IMR-90 (cell line): Measurements from ENCODE around the gene CLIC5. TPM values are rescaled to one million over a fixed set of nuclear protein-coding genes. Genes with fewer than 3 reads are reported as not detected.

Experiments
- ATAC-seq: fragments of 200-7000 bp; cut with Tn5 transposase; 2 replicates; pipeline ENCODE4 v1.9.1; 2020; ENCODE audit warnings: low read depth, mild to moderate bottlenecking, moderate library complexity
- BruUV-seq: library from RNA; stranded (reverse); fragments of 400-500 nt; replicated peaks from 2 replicates; lab custom pipeline; 2021; lab: Mats Ljungman, UMichigan
- CTCF ChIA-PET: fragments of 300-600 bp; formaldehyde crosslinking; extraction: SDS; loops from one replicate; lab custom pipeline; 2021; ENCODE audit warnings: antibody characterized with exemption; lab: Yijun Ruan, JAX
- POLR2A ChIA-PET: fragments of 300-600 bp; sonication (Branson Sonifier 250); formaldehyde crosslinking; loops from one replicate; lab custom pipeline; 2022; ENCODE audit warnings: antibody characterized with exemption; ENCODE audit not compliant: unreplicated experiment; lab: Charles Lee
- DNase-seq: peaks from one replicate; pipeline ENCODE4 v3.0.0; 2013
- H2AFZ ChIP-seq: replicated peaks from 2 replicates; pipeline ENCODE3; 2013; ENCODE audit warnings: low read length, mild to moderate bottlenecking; ENCODE audit not compliant: poor library complexity
- H2AK5ac ChIP-seq: 2 replicates; pipeline ENCODE4 v1.6.1; 2013; ENCODE audit warnings: low read depth, low read length, inconsistent platforms
- H2AK9ac ChIP-seq: replicated peaks from 2 replicates; pipeline ENCODE3; 2013; ENCODE audit warnings: mild to moderate bottlenecking, low read depth, low read length, moderate library complexity; ENCODE audit not compliant: poor library complexity
- H2BK120ac ChIP-seq: 2 replicates; pipeline ENCODE4 v1.6.1; 2013; ENCODE audit warnings: low read depth, low read length, inconsistent platforms
- H2BK15ac ChIP-seq: 3 replicates; pipeline ENCODE4 v1.6.1; 2013; ENCODE audit warnings: low read depth, low read length, inconsistent platforms
- H2BK20ac ChIP-seq: 2 replicates; pipeline ENCODE4 v1.6.1; 2013; ENCODE audit warnings: low read depth, mild to moderate bottlenecking, inconsistent platforms, low read length, moderate library complexity
- H2BK5ac ChIP-seq: 2 replicates; pipeline ENCODE4 v1.6.1; 2013; ENCODE audit warnings: mild to moderate bottlenecking, low read depth, low read length, inconsistent platforms; ENCODE audit not compliant: poor library complexity, severe bottlenecking
- H3K14ac ChIP-seq: replicated peaks from 2 replicates; pipeline ENCODE4 v1.6.1; 2013; ENCODE audit warnings: low read depth, low read length, inconsistent platforms
- H3K18ac ChIP-seq: 2 replicates; pipeline ENCODE4 v1.6.1; 2013; ENCODE audit warnings: low read depth, low read length, control low read depth
- H3K23ac ChIP-seq: 2 replicates; pipeline ENCODE4 v1.6.1; 2013; ENCODE audit warnings: low read depth, low read length, inconsistent platforms
- H3K27ac ChIP-seq: 2 replicates; pipeline ENCODE4 v1.5.1; 2013; ENCODE audit warnings: mild to moderate bottlenecking, control low read depth, low read length; ENCODE audit not compliant: insufficient read depth
- H3K27me3 ChIP-seq: 2 replicates; pipeline ENCODE4 v1.6.1; 2013; ENCODE audit warnings: low read length; ENCODE audit not compliant: control insufficient read depth, insufficient read depth
- H3K36me3 ChIP-seq: 2 replicates; pipeline ENCODE4 v1.6.1; 2013; ENCODE audit warnings: low read length, mixed read lengths; ENCODE audit not compliant: control insufficient read depth, insufficient read depth
- H3K4ac ChIP-seq: 2 replicates; pipeline ENCODE4 v1.6.1; 2013; ENCODE audit warnings: low read depth, low read length, inconsistent platforms
- H3K4me1 ChIP-seq: 2 replicates; pipeline ENCODE4 v1.6.1; 2013; ENCODE audit warnings: low read length, mixed read lengths; ENCODE audit not compliant: control insufficient read depth, insufficient read depth
- H3K4me2 ChIP-seq: 2 replicates; pipeline ENCODE4 v1.6.1; 2013; ENCODE audit warnings: low read depth, mild to moderate bottlenecking, control low read depth, low read length, moderate library complexity
- H3K4me3 ChIP-seq: 2 replicates; pipeline ENCODE4 v1.5.1; 2013; ENCODE audit warnings: low read depth, mild to moderate bottlenecking, control low read depth, low read length, moderate library complexity; ENCODE audit not compliant: insufficient read depth
- H3K56ac ChIP-seq: 2 replicates; pipeline ENCODE4 v1.6.1; 2013; ENCODE audit warnings: low read length, inconsistent platforms; ENCODE audit not compliant: insufficient read depth; ENCODE audit errors: extremely low read depth
- H3K79me1 ChIP-seq, 2 experiments: 2 replicates each; pipeline ENCODE4 v1.6.1; 2013; ENCODE audit warnings: low read length in 2 of 2, inconsistent platforms in 1 of 2, low read depth in 1 of 2
- H3K9ac ChIP-seq: 2 replicates; pipeline ENCODE4 v1.6.1; 2013; ENCODE audit warnings: low read depth, low read length, control low read depth
- H3K9me1 ChIP-seq: 2 replicates; pipeline ENCODE4 v1.6.1; 2013; ENCODE audit warnings: low read length, inconsistent platforms; ENCODE audit not compliant: insufficient read depth
- H3K9me3 ChIP-seq: 2 replicates; pipeline ENCODE4 v1.6.1; 2013; ENCODE audit warnings: low read length; ENCODE audit not compliant: control insufficient read depth, insufficient read depth
- H4K20me1 ChIP-seq: 2 replicates; pipeline ENCODE4 v1.6.1; 2013; ENCODE audit warnings: low read length, inconsistent platforms; ENCODE audit not compliant: insufficient read depth
- H4K5ac ChIP-seq: 2 replicates; pipeline ENCODE4 v1.6.1; 2013; ENCODE audit warnings: mild to moderate bottlenecking, low read depth, low read length, control low read depth
- H4K8ac ChIP-seq, 2 experiments: 2 replicates each; pipeline ENCODE4 v1.6.1; 2013; ENCODE audit warnings: low read depth in 2 of 2, low read length in 2 of 2, control low read depth in 1 of 2, inconsistent platforms in 1 of 2
- H4K91ac ChIP-seq: 2 replicates; pipeline ENCODE4 v1.6.1; 2013; ENCODE audit warnings: low read depth, low read length, inconsistent platforms; ENCODE audit not compliant: insufficient read depth
- BHLHE40 ChIP-seq: fragments of 150-350 bp; IDR thresholded peaks from 2 replicates; pipeline ENCODE4 v1.6.1; 2016; ENCODE audit warnings: mild to moderate bottlenecking, low read depth, low read length
- CEBPB ChIP-seq: IDR thresholded peaks from 2 replicates; pipeline ENCODE4 v1.6.1; 2012; ENCODE audit warnings: low read depth, low read length, improper control_type of control experiment
- CHD1 ChIP-seq: IDR thresholded peaks from 2 replicates; pipeline ENCODE4 v1.6.1; 2012; ENCODE audit warnings: low read depth, low read length, improper control_type of control experiment
- CTCF ChIP-seq: conservative IDR thresholded peaks from 2 replicates; pipeline ENCODE4 v1.5.1; 2012; ENCODE audit warnings: mild to moderate bottlenecking, low read depth, low read length, improper control_type of control experiment
- ELK1 ChIP-seq: fragments of 150-350 bp; IDR thresholded peaks from 2 replicates; pipeline ENCODE4 v1.6.1; 2016; ENCODE audit warnings: low read depth, mild to moderate bottlenecking, low read length, moderate library complexity, borderline replicate concordance
- FOS ChIP-seq: fragments of 150-350 bp; IDR thresholded peaks from 2 replicates; pipeline ENCODE4 v1.6.1; 2016; ENCODE audit warnings: low read depth, low read length
- MAZ ChIP-seq: IDR thresholded peaks from 2 replicates; pipeline ENCODE4 v1.6.1; 2012; ENCODE audit warnings: low read depth, mild to moderate bottlenecking, low read length, improper control_type of control experiment, moderate library complexity, borderline replicate concordance
- MXI1 ChIP-seq: IDR thresholded peaks from 2 replicates; pipeline ENCODE4 v1.6.1; 2012; ENCODE audit warnings: low read depth, mild to moderate bottlenecking, low read length, moderate library complexity, borderline replicate concordance
- POLR2A ChIP-seq: IDR thresholded peaks from 2 replicates; pipeline ENCODE4 v1.6.1; 2012; ENCODE audit warnings: mild to moderate bottlenecking, low read depth, low read length
- RAD21 ChIP-seq: IDR thresholded peaks from 2 replicates; pipeline ENCODE4 v1.6.1; 2012; ENCODE audit warnings: low read length, improper control_type of control experiment
- RCOR1 ChIP-seq: IDR thresholded peaks from 2 replicates; pipeline ENCODE4 v1.6.1; 2012; ENCODE audit warnings: mild to moderate bottlenecking, low read length, improper control_type of control experiment; ENCODE audit not compliant: insufficient replicate concordance
- USF2 ChIP-seq: fragments of 150-350 bp; IDR thresholded peaks from 2 replicates; pipeline ENCODE4 v1.6.1; 2017; ENCODE audit warnings: mild to moderate bottlenecking, antibody characterized with exemption, low read length, low read depth
- WGBS, 2 experiments: methylation state at CpG; one replicate each; pipeline versions ENCODE4 v1.1.5 to v1.1.7; 2013; ENCODE audit warnings: missing lambda C conversion rate in 2 of 2; ENCODE audit not compliant: insufficient read length in 1 of 2; ENCODE audit errors: extremely low coverage in 2 of 2; 5-methylcytosine and 5-hydroxymethylcytosine counted together
- dilution Hi-C: fragments of 300-500 bp; cut with HindIII; formaldehyde crosslinking; loops from one replicate; pipeline ENCODE4 v1.14.3; 2018; ENCODE audit warnings: low sequenced_read_pairs; ENCODE audit not compliant: unreplicated experiment
- in situ Hi-C: fragments of 300-500 bp; cut with MboI; formaldehyde crosslinking; loops from 3 replicates; pipeline ENCODE4 v1.14.3; 2019; ENCODE audit warnings: low sequenced_read_pairs, inconsistent platforms, mixed read lengths
- intact Hi-C: fragments of 100-400 bp; cut with micrococcal nuclease; formaldehyde crosslinking; loops from 2 replicates; pipeline ENCODE4 v1.10.0; 2022
- polyA plus RNA-seq, 3 experiments: library from polyadenylated mRNA; depleted of rRNA; stranded (reverse); fragments of >200 nt; gene quantifications; 2 replicates each; pipeline ENCODE4 v1.2.3, GENCODE V29; 2012; ENCODE audit warnings: low replicate concordance in 1 of 3
- total RNA-seq: library from RNA; depleted of rRNA; stranded (reverse); fragments of >200 nt; gene quantifications from 2 replicates; pipeline ENCODE4 v1.2.3, GENCODE V29; 2012

Gene CLIC5
- total and polyA plus RNA-seq, 2 of the 4 experiments (the other 2 are of a cell fraction) = not detected

GRCh38 chr6:45896783-45897441 lies 118.7 kb downstream of the CLIC5 start:
- Histone ChIP-seq H2BK120ac (no peak overlapping the region), H3K56ac (no peak overlapping the region), H3K9me1 (no peaks in the 10 kb centered on the region), H4K5ac (no peak overlapping the region), H3K79me1 (no peaks in the 10 kb centered on the region), H3K36me3 (no peaks in the 10 kb centered on the region), H2BK15ac (no peak overlapping the region), H2BK20ac (no peak overlapping the region), H4K91ac (no peak overlapping the region), H2AK9ac (no peak overlapping the region), H3K4ac (no peak overlapping the region), H2AFZ (no peak overlapping the region), H2AK5ac (no peak overlapping the region), H3K27ac (no peak overlapping the region), H3K9me3 (no peaks in the 10 kb centered on the region), H3K14ac (no peak overlapping the region), H3K9ac (no peak overlapping the region), H4K20me1 (no peaks in the 10 kb centered on the region), H3K27me3 (peaks cover 8% of the 10 kb centered on the region), H3K23ac (no peak overlapping the region), H3K4me1 (no peaks in the 10 kb centered on the region), H2BK5ac (no peak overlapping the region), H3K4me2 (no peak overlapping the region), H3K4me3 (no peak overlapping the region), H3K18ac (no peak overlapping the region), H4K8ac (no peak overlapping the region)
- ATAC-seq = no peak
- WGBS, 2 experiments = 29% methylated on average over 1 of the region's 6 CpGs; no CpG with 5 or more reads in 1 of the 2 experiments
- no TSS peak for BruUV-seq
- in situ Hi-C loops = no loop called here
- POLR2A ChIA-PET = no interaction called here
- CTCF ChIA-PET = no interaction called here
- TF ChIP-seq FOS (no peak), CEBPB (no peak), USF2 (no peak), BHLHE40 (no peak), CTCF (no peak), MXI1 (no peak), RCOR1 (no peak), MAZ (no peak), CHD1 (no peak), RAD21 (no peak), POLR2A (no peak), ELK1 (no peak)
- intact Hi-C loops = no loop called here
- dilution Hi-C loops = no loop called here
- DNase-seq = no peak
